ENCODE data around the gene GTPBP6.
A peak's percentile ranks its signal among the peaks of the same experiment; 100 is the strongest.
"Not testable (repeated sequence)": the region's sequence is repeated elsewhere in the genome, so short reads cannot be mapped to it uniquely, and the experiment has no call there.

Gene GTPBP6

GRCh38 chrX:287670-288069 is 30.9 kb downstream of the GTPBP6 start:
- DNase-seq = no peak

GRCh38 chrX:285076-285677 is 33.4 kb downstream of the GTPBP6 start:
- no peak for DNase-seq

DNA sequence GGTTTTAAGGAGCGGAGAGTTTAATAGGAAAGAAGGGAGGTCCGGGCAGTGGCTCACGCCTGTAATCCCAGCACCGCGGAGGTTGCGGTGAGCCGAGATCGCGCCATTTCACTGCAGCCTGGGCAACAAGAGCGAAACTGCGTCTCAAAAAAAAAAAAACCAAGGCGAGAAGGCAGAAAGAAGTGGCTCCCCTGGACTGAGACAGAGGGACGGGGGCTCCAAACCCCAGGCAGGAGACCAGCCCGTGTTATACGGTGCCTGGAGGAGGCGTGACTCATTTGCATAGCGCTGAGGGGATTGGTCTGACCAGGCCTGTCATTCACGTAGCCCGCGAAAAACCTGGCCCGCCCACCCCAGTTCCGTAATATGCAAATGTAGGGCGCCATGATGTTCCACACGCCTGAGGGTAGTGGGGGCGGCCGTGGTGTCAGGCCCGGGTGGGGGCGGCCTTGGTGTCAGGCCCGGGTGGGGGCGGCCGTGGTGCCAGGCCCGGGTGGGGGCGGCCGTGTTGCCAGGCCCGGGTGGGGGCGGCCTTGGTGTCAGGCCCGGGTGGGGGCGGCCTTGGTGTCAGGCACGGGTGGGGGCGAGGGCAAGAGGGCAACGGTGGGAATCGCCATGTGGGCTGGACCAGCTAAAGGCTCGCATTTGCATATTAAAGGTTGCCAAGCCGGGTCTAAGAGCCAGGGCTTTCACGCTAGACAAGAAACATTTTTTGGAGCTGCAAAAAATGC is 35.3 kb downstream of the GTPBP6 start:
- DNase-seq = peak; percentile 83

DNA sequence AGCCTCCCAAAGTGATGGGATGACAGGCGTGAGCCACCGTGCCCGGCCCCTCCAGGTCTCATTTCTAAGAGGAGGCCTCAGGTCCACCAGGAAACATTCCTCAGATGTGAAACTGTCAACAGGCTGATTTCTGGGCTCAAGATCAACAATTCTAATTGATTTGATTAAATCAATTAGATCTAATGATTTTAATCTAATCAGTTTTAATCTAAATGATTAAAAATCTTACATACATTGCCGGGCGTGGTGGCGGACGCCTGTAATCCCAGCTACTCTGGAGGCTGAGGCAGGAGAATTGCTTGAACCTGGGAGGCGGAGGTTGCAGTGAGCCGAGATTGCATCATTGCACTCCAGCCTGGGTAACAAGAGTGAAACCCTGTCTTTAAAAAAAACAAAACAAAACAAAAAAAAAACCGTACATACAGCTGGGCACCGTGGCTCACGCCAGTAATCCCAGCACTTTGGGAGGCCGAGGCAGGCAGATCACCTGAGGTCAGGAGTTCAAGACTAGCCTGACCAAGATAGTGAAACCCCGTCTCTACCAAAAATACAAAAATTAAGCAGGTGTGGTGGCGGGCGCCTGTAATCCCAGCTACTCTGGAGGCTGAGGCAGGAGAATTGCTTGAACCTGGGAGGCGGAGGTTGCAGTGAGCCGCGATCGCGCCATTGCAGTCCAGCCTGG is 36.5 kb downstream of the GTPBP6 start:
- not testable (repeated sequence) for DNase-seq

DNA sequence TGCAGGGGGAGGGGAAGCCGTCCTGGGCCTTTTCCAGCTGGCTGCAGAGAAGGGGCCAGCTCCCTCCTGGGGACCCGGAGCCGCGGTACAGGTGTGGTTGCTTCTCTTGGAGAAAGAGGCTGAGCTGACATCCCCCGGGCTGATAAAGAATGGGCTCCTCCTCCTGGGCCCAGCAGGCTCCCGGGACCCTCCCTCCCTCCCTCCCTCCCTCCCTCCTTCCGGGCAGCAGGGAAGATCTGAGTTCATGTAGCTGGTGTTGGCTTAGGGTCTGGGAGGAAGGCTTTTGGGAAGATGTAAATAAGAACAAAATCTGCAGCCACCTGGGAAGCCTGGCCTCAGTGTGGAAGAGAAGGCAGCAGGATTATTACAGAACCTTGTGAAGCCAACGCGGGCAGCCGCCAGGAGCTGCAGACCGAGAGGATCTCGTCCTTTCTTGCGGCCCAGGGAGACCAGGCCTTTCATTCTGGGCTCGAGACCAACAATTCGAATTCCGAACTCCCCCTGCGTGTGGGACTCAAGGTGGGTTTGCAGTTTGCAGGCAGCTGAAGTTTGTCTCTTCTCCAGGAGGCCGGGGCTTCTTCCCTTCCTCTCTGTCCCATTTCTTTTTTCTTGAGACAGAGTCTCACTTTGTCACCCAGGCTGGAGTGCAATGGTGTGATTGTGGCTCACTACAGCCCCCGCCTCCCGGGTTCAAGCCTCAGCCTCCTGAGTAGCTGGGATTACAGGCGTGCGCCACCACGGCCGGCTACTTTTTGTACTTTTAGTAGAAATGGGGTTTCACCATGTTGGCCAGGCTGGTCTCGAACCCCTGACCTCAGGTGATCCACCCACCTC is 37.2 kb downstream of the GTPBP6 start, which contains the start of gene PLCXD1:
TSS of gene PLCXD1 (plus strand) at position 216 of the 834 bp plus-strand sequence. CDS start 2,807 bp downstream, outside the sequence.
- no peak for DNase-seq

DNA sequence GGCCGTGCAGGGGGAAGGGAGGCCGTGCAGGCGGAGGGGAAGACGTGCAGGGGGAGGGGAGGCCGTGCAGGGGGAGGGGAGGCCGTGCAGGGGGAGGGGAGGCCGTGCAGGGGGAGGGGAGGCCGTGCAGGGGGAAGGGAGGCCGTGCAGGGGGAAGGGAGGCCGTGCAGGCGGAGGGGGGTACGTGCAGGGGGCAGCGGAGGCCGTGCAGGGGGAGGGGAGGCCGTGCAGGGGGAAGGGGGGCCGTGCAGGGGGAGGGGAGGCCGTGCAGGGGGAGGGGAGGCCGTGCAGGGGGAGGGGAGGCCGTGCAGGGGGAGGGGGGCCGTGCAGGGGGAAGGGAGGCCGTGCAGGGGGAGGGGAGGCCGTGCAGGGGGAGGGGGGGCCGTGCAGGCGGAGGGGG is 37.9 kb downstream of the GTPBP6 start:
- not testable (repeated sequence) for DNase-seq

- not testable (repeated sequence) for DNase-seq
Measured at GRCh38 chrX:279757-280604, 38.6 kb downstream of the GTPBP6 start.

- peak; percentile 34 for DNase-seq
Measured at GRCh38 chrX:276581-277201, 41.9 kb downstream of the GTPBP6 start.

- DNase-seq = peak; percentile 59
Measured at GRCh38 chrX:275967-276580, 42.5 kb downstream of the GTPBP6 start.

- no peak for DNase-seq
Measured at GRCh38 chrX:275476-275966, 43.1 kb downstream of the GTPBP6 start.

DNA sequence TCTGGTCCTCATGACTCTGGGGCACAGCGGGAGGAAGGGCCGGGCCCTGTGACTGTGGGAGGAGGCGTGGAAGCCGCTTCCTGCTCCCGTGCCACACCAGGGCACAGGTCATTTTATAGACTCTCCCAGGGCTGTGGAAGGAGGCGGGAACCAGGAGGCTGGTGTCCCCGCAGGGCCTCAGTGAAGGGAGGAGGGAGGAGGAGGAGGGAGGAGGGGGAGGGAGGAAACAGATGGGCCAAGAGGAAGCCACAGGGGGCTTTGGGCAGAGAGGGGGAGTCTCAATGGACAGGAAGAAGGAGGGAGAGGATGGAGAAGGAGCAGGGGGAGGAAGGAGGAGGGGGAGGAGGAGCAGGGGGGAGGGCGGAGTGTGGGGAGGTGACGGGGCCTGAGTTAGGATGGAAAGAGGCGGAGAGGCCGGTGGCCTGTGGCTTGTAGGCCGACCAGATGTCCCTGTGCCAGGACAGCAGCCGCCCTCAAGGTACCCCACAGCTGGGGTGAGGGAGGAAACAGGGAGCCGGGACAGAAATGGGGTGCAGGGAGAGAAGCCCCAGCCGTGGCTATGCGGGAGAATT is 43.6 kb downstream of the GTPBP6 start:
- DNase-seq = no peak

DNA sequence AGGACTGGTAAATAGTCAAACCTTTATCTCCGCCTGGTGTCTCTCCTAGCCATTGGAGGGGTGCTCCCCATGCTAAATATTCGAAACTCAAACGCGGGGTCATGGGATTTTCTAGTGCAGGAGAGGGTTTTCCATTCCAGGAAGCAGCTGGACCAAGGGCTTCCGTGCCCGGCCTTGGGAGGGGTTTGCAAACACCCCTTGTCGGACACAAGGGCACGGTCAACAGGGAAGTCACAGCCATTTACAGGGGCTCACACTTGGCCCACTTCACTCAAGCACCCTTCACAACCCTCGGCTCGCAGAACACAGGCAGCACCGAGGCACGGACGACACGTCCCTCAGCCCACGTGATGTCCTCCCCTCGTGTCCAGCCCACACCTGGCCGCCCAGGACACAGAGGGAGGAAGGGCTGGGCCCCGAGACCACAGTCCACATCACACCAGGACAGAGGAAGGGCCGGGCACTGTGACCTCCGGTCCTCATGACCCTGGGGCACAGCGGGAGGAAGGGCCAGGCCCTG is 47.7 kb downstream of the GTPBP6 start:
- no peak for DNase-seq

GRCh38 chrX:267771-268261 is 50.8 kb downstream of the GTPBP6 start:
- no peak for DNase-seq

DNA sequence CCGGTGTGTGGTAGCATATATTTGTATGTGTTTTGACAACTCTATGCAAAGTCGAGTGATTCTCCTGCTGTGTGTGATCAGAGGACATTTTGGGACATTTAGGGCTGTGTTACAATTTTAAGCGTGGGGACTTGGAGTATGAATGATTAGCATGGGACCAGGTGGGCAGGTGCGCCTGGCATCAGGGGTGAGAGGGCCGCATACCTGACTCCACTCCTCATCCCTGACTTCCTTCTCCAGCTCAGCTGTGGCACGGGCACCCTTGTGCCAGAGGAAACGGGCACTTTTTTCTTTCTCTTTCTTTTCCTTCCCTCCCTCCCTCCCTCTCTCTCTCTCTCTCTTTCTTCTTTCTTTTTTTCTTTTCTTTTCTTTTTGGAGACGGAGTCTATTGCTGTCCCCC is 53.1 kb downstream of the GTPBP6 start:
- no peak for DNase-seq

DNA sequence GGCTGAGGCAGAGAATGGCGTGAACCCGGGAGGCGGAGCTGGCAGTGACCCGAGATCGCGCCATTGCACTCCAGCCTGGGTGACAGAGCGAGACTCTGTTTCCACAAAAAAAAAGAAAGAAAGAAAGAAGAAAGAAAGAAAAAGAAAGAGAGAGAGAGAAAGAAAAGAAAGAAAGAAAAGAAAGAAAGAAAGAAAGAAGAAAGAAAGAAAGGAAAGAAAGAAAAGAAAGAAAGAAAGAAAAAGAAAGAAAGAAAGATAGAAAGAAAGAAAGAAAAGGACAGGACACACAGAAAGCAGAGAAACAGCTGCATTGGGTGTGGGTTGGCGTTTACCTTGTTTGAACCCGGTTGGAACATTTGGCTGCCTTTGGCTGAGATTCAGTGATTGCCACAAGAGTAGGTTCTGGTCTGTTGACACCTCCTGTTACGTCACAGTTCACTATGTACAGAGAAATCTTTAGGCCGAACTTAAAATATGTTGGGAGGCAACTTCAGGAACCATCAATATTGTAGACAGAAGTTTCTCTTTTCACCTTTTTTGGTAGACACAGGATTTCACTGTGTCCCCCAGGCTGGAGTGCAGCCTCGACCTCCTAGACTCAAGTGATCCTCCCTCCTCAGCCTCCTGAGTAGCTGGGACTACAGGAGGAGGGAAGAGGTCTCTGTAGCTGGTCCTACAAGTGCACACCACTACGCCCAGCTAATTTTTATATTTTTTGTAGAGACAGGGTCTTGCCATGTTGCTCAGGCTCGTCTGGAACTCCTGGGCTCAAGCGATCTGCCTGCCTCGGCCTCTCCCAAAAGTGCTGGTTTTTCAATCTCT is 53.8 kb downstream of the GTPBP6 start:
- no peak for DNase-seq

- DNase-seq = not testable (repeated sequence)
Measured at GRCh38 chrX:264006-264405, 54.6 kb downstream of the GTPBP6 start.

DNA sequence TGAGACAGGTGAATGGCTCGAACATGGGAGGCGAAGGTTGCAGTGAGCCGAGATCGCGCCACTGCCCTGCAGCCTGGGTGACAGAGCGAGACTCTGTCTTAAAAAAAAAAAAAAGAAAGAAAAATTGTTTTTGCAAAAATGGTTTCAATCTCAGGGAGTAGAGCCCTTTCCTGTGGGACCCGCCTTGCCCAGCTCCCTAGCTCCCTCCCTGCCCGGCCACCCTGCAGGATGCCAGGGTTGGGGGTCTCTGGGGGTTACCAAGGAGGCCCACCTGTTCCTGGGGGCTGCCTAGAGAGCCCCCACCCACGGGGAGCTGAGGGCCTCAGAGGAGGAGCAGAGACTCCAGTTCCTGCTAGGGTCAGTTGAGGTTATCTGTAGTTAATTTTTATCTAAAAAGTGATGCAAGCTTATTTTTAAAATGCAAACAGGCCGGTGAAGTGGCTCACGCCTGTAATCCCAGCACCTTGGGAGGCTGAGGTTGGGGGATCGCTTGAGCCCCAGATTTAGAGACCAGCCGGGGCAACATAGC is 56.2 kb downstream of the GTPBP6 start:
- DNase-seq = no peak

GRCh38 chrX:261919-262352 is 56.7 kb downstream of the GTPBP6 start:
- DNase-seq = no peak
